IMR-90 (cell line): ENCODE results near the gene MCMBP. TPM values are rescaled to one million over a fixed set of nuclear protein-coding genes. Genes with fewer than 3 reads are reported as not detected.
A peak's percentile ranks its signal among the peaks of the same experiment; 100 is the strongest.

ENCODE experiments used
- ATAC-seq: fragments of 200-7000 bp; cut with Tn5 transposase; 2 replicates; pipeline ENCODE4 v1.9.1; 2020; ENCODE audit warnings: low read depth, mild to moderate bottlenecking, moderate library complexity
- BruUV-seq: library from RNA; stranded (reverse); fragments of 400-500 nt; replicated peaks from 2 replicates; lab custom pipeline; 2021; lab: Mats Ljungman, UMichigan
- CTCF ChIA-PET: fragments of 300-600 bp; formaldehyde crosslinking; extraction: SDS; loops from one replicate; lab custom pipeline; 2021; ENCODE audit warnings: antibody characterized with exemption; lab: Yijun Ruan, JAX
- POLR2A ChIA-PET: fragments of 300-600 bp; sonication (Branson Sonifier 250); formaldehyde crosslinking; loops from one replicate; lab custom pipeline; 2022; ENCODE audit warnings: antibody characterized with exemption; ENCODE audit not compliant: unreplicated experiment; lab: Charles Lee
- DNase-seq: peaks from one replicate; pipeline ENCODE4 v3.0.0; 2013
- H2AFZ ChIP-seq: replicated peaks from 2 replicates; pipeline ENCODE3; 2013; ENCODE audit warnings: low read length, mild to moderate bottlenecking; ENCODE audit not compliant: poor library complexity
- H2AK5ac ChIP-seq: 2 replicates; pipeline ENCODE4 v1.6.1; 2013; ENCODE audit warnings: low read depth, low read length, inconsistent platforms
- H2AK9ac ChIP-seq: replicated peaks from 2 replicates; pipeline ENCODE3; 2013; ENCODE audit warnings: mild to moderate bottlenecking, low read depth, low read length, moderate library complexity; ENCODE audit not compliant: poor library complexity
- H2BK120ac ChIP-seq: 2 replicates; pipeline ENCODE4 v1.6.1; 2013; ENCODE audit warnings: low read depth, low read length, inconsistent platforms
- H2BK15ac ChIP-seq: 3 replicates; pipeline ENCODE4 v1.6.1; 2013; ENCODE audit warnings: low read depth, low read length, inconsistent platforms
- H2BK20ac ChIP-seq: 2 replicates; pipeline ENCODE4 v1.6.1; 2013; ENCODE audit warnings: low read depth, mild to moderate bottlenecking, inconsistent platforms, low read length, moderate library complexity
- H2BK5ac ChIP-seq: 2 replicates; pipeline ENCODE4 v1.6.1; 2013; ENCODE audit warnings: mild to moderate bottlenecking, low read depth, low read length, inconsistent platforms; ENCODE audit not compliant: poor library complexity, severe bottlenecking
- H3K14ac ChIP-seq: replicated peaks from 2 replicates; pipeline ENCODE4 v1.6.1; 2013; ENCODE audit warnings: low read depth, low read length, inconsistent platforms
- H3K18ac ChIP-seq: 2 replicates; pipeline ENCODE4 v1.6.1; 2013; ENCODE audit warnings: low read depth, low read length, control low read depth
- H3K23ac ChIP-seq: 2 replicates; pipeline ENCODE4 v1.6.1; 2013; ENCODE audit warnings: low read depth, low read length, inconsistent platforms
- H3K27ac ChIP-seq: 2 replicates; pipeline ENCODE4 v1.5.1; 2013; ENCODE audit warnings: mild to moderate bottlenecking, control low read depth, low read length; ENCODE audit not compliant: insufficient read depth
- H3K27me3 ChIP-seq: 2 replicates; pipeline ENCODE4 v1.6.1; 2013; ENCODE audit warnings: low read length; ENCODE audit not compliant: control insufficient read depth, insufficient read depth
- H3K36me3 ChIP-seq: 2 replicates; pipeline ENCODE4 v1.6.1; 2013; ENCODE audit warnings: low read length, mixed read lengths; ENCODE audit not compliant: control insufficient read depth, insufficient read depth
- H3K4ac ChIP-seq: 2 replicates; pipeline ENCODE4 v1.6.1; 2013; ENCODE audit warnings: low read depth, low read length, inconsistent platforms
- H3K4me1 ChIP-seq: 2 replicates; pipeline ENCODE4 v1.6.1; 2013; ENCODE audit warnings: low read length, mixed read lengths; ENCODE audit not compliant: control insufficient read depth, insufficient read depth
- H3K4me2 ChIP-seq: 2 replicates; pipeline ENCODE4 v1.6.1; 2013; ENCODE audit warnings: low read depth, mild to moderate bottlenecking, control low read depth, low read length, moderate library complexity
- H3K4me3 ChIP-seq: 2 replicates; pipeline ENCODE4 v1.5.1; 2013; ENCODE audit warnings: low read depth, mild to moderate bottlenecking, control low read depth, low read length, moderate library complexity; ENCODE audit not compliant: insufficient read depth
- H3K56ac ChIP-seq: 2 replicates; pipeline ENCODE4 v1.6.1; 2013; ENCODE audit warnings: low read length, inconsistent platforms; ENCODE audit not compliant: insufficient read depth; ENCODE audit errors: extremely low read depth
- H3K79me1 ChIP-seq, 2 experiments: 2 replicates each; pipeline ENCODE4 v1.6.1; 2013; ENCODE audit warnings: low read length in 2 of 2, inconsistent platforms in 1 of 2, low read depth in 1 of 2
- H3K9ac ChIP-seq: 2 replicates; pipeline ENCODE4 v1.6.1; 2013; ENCODE audit warnings: low read depth, low read length, control low read depth
- H3K9me1 ChIP-seq: 2 replicates; pipeline ENCODE4 v1.6.1; 2013; ENCODE audit warnings: low read length, inconsistent platforms; ENCODE audit not compliant: insufficient read depth
- H3K9me3 ChIP-seq: 2 replicates; pipeline ENCODE4 v1.6.1; 2013; ENCODE audit warnings: low read length; ENCODE audit not compliant: control insufficient read depth, insufficient read depth
- H4K20me1 ChIP-seq: 2 replicates; pipeline ENCODE4 v1.6.1; 2013; ENCODE audit warnings: low read length, inconsistent platforms; ENCODE audit not compliant: insufficient read depth
- H4K5ac ChIP-seq: 2 replicates; pipeline ENCODE4 v1.6.1; 2013; ENCODE audit warnings: mild to moderate bottlenecking, low read depth, low read length, control low read depth
- H4K8ac ChIP-seq, 2 experiments: 2 replicates each; pipeline ENCODE4 v1.6.1; 2013; ENCODE audit warnings: low read depth in 2 of 2, low read length in 2 of 2, control low read depth in 1 of 2, inconsistent platforms in 1 of 2
- H4K91ac ChIP-seq: 2 replicates; pipeline ENCODE4 v1.6.1; 2013; ENCODE audit warnings: low read depth, low read length, inconsistent platforms; ENCODE audit not compliant: insufficient read depth
- MAFK ChIP-seq: IDR thresholded peaks from 2 replicates; pipeline ENCODE4 v1.6.1; 2012; ENCODE audit warnings: low read depth, low read length, improper control_type of control experiment
- USF2 ChIP-seq: fragments of 150-350 bp; IDR thresholded peaks from 2 replicates; pipeline ENCODE4 v1.6.1; 2017; ENCODE audit warnings: mild to moderate bottlenecking, antibody characterized with exemption, low read length, low read depth
- WGBS, 2 experiments: methylation state at CpG; one replicate each; pipeline versions ENCODE4 v1.1.5 to v1.1.7; 2013; ENCODE audit warnings: missing lambda C conversion rate in 2 of 2; ENCODE audit not compliant: insufficient read length in 1 of 2; ENCODE audit errors: extremely low coverage in 2 of 2; 5-methylcytosine and 5-hydroxymethylcytosine counted together
- dilution Hi-C: fragments of 300-500 bp; cut with HindIII; formaldehyde crosslinking; loops from one replicate; pipeline ENCODE4 v1.14.3; 2018; ENCODE audit warnings: low sequenced_read_pairs; ENCODE audit not compliant: unreplicated experiment
- in situ Hi-C: fragments of 300-500 bp; cut with MboI; formaldehyde crosslinking; loops from 3 replicates; pipeline ENCODE4 v1.14.3; 2019; ENCODE audit warnings: low sequenced_read_pairs, inconsistent platforms, mixed read lengths
- intact Hi-C: fragments of 100-400 bp; cut with micrococcal nuclease; formaldehyde crosslinking; loops from 2 replicates; pipeline ENCODE4 v1.10.0; 2022
- polyA plus RNA-seq, 3 experiments: library from polyadenylated mRNA; depleted of rRNA; stranded (reverse); fragments of >200 nt; gene quantifications; 2 replicates each; pipeline ENCODE4 v1.2.3, GENCODE V29; 2012; ENCODE audit warnings: low replicate concordance in 1 of 3
- total RNA-seq: library from RNA; depleted of rRNA; stranded (reverse); fragments of >200 nt; gene quantifications from 2 replicates; pipeline ENCODE4 v1.2.3, GENCODE V29; 2012

MCMBP gene
- total and polyA plus RNA-seq, 2 of the 4 experiments (the other 2 are of a cell fraction) = 39.0 to 59.9 TPM

GRCh38 chr10:119801998-119802538 is 70.6 kb downstream of the MCMBP start:
- ChIA-PET POLR2A (no interaction called here), CTCF (interaction anchor here (1.6 kb wide), 1 partner anchor 51 kb away, joined by 8 read pairs; no protein-coding TSS in a partner anchor)
- H3K14ac ChIP-seq = no peak overlapping the region
- ATAC-seq (no peak), DNase-seq (peak; percentile 41)
- no peak overlapping the region for H4K8ac ChIP-seq
- H3K4ac ChIP-seq = peak overlapping the region; percentile 25
- H4K91ac ChIP-seq = peak overlapping the region; percentile 14; the same call in 1 of the 2 replicates
- no peak overlapping the region for H3K27ac ChIP-seq
- H2AK5ac ChIP-seq = no peak overlapping the region
- no peak overlapping the region for H3K56ac ChIP-seq
- no peak overlapping the region for H4K5ac ChIP-seq
- H3K36me3 ChIP-seq = no peaks in the 10 kb centered on the region; the same call in 1 of the 2 replicates
- dilution Hi-C loops = no loop called here
- H3K9me3 ChIP-seq = no peaks in the 10 kb centered on the region
- H3K27me3 ChIP-seq = no peaks in the 10 kb centered on the region
- no peak overlapping the region for H3K9ac ChIP-seq
- H2AFZ ChIP-seq = no peak overlapping the region
- TF ChIP-seq USF2 = no peak
- TF ChIP-seq MAFK = peak; percentile 65
- peaks cover 6% of the 10 kb centered on the region for H3K9me1 ChIP-seq
- in situ Hi-C loops = no loop called here
- H2BK120ac ChIP-seq = 0 out of 2 replicates have a peak overlapping the region, but pooled peaks have one; percentile 5
- H2BK5ac ChIP-seq = no peak overlapping the region
- no CpG with 5 or more reads among the region's 6 CpGs for WGBS, 2 experiments
- H2BK15ac ChIP-seq = peak overlapping the region; percentile 11; the same call in 1 of the 3 replicates
- H3K4me1 ChIP-seq = no peaks in the 10 kb centered on the region; the same call in 1 of the 2 replicates
- no peak overlapping the region for H3K23ac ChIP-seq
- no peaks in the 10 kb centered on the region for H4K20me1 ChIP-seq
- no peak overlapping the region for H3K4me2 ChIP-seq
- no TSS peak for BruUV-seq
- H3K18ac ChIP-seq = no peak overlapping the region; the same call in 1 of the 2 replicates
- no peak overlapping the region for H2AK9ac ChIP-seq
- H3K79me1 ChIP-seq = no peaks in the 10 kb centered on the region
- no peak overlapping the region for H3K4me3 ChIP-seq
- H2BK20ac ChIP-seq = 0 out of 2 replicates have a peak overlapping the region, but pooled peaks have one; percentile 39
- intact Hi-C loops = no loop called here
